ENCODE data around the gene RPTOR. TPM values are rescaled to one million over a fixed set of nuclear protein-coding genes. Genes with fewer than 3 reads are reported as not detected.

Gene RPTOR
- total RNA-seq, 1 experiment from 2014 or later, result 58.0 TPM

- Histone ChIP-seq H3K4me3 (ENCODE audit: low read depth in 2 of 2, low read length in 2 of 2) (no peak overlapping the region), H3K4me1 (ENCODE audit: control insufficient read depth, insufficient read depth, low read length) (peaks cover 6% of the 10 kb centered on the region), H3K9me3 (ENCODE audit: control insufficient read depth, insufficient read depth, low read depth, low read length) (no peaks in the 10 kb centered on the region), H3K27me3 (ENCODE audit: control insufficient read depth, insufficient read depth, low read length) (no peaks in the 10 kb centered on the region), H3K36me3 (ENCODE audit: control insufficient read depth, insufficient read depth, low read length) (no peaks in the 10 kb centered on the region), H3K27ac (ENCODE audit: low read length) (no peak overlapping the region)
- BruUV-seq (replicated peaks), result no TSS peak
- POLR2A ChIA-PET, result interaction anchor here (0.6 kb wide), 1 partner anchor 79 kb away, joined by 3 read pairs; no protein-coding TSS in a partner anchor
- ATAC-seq (no peak), DNase-seq (ENCODE audit: low read depth, low spot score) (no peak)
- intact Hi-C loops (cut with micrococcal nuclease; ENCODE audit: unreplicated experiment), result no loop called here
- CTCF ChIA-PET, result no interaction called here
- in situ Hi-C loops (cut with HindIII; ENCODE audit: low pct_unique_long_range_greater_than_20kb, low sequenced_read_pairs), result no loop called here
- TF ChIP-seq TCF7L2 (IDR thresholded peaks at IDR 0.05; ENCODE audit: low read depth, low read length), result no peak
- TF ChIP-seq CTCF (IDR thresholded peaks at IDR 0.05), result no peak
These were observed 149.7 kb downstream of the RPTOR start for GRCh38 chr17:80694085-80694991.

- Histone ChIP-seq H3K27ac (ENCODE audit: low read length) (no peak overlapping the region), H3K9me3 (ENCODE audit: control insufficient read depth, insufficient read depth, low read depth, low read length) (no peaks in the 10 kb centered on the region), H3K36me3 (ENCODE audit: control insufficient read depth, insufficient read depth, low read length) (no peaks in the 10 kb centered on the region), H3K27me3 (ENCODE audit: control insufficient read depth, insufficient read depth, low read length) (no peaks in the 10 kb centered on the region), H3K4me3 (ENCODE audit: low read depth in 2 of 2, low read length in 2 of 2) (no peak overlapping the region), H3K4me1 (ENCODE audit: control insufficient read depth, insufficient read depth, low read length) (peaks cover 6% of the 10 kb centered on the region)
- no TSS peak for BruUV-seq (replicated peaks)
- CTCF ChIA-PET, result no interaction called here
- DNase-seq (ENCODE audit: low read depth, low spot score), result no peak
- in situ Hi-C loops (cut with HindIII; ENCODE audit: low pct_unique_long_range_greater_than_20kb, low sequenced_read_pairs), result no loop called here
- 0 out of 2 replicates have a peak, but pooled peaks have one; percentile 25 for ATAC-seq
- TF ChIP-seq POLR2AphosphoS5 (IDR thresholded peaks at IDR 0.05; ENCODE audit: low read depth, low read length) (no peak), TCF7L2 (IDR thresholded peaks at IDR 0.05; ENCODE audit: low read depth, low read length) (no peak), SIN3A (IDR thresholded peaks at IDR 0.05; ENCODE audit: borderline replicate concordance, insufficient read depth, low read depth, low read length) (no peak), CTCF (IDR thresholded peaks at IDR 0.05) (no peak), REST (IDR thresholded peaks at IDR 0.05; ENCODE audit: insufficient read depth in 1 of 2, low read depth in 2 of 2, low read length in 1 of 2) (no peak)
- intact Hi-C loops (cut with micrococcal nuclease; ENCODE audit: unreplicated experiment), result no loop called here
- POLR2A ChIA-PET, result interaction anchor here (0.6 kb wide), 1 partner anchor 78 kb away, joined by 3 read pairs; no protein-coding TSS in a partner anchor
These were observed 150.6 kb downstream of the RPTOR start for GRCh38 chr17:80694992-80695912.
